ENCODE measurements around the gene ACAP2.
"Not testable (repeated sequence)": the region's sequence is repeated elsewhere in the genome, so short reads cannot be mapped to it uniquely, and the experiment has no call there.

ACAP2 gene

GRCh38 chr3:195441992-195442572, 738 bp downstream of the ACAP2 start:
- peak; percentile 31 to 50 for DNase-seq

- peak in 1 of 2 experiments; percentile 68 for DNase-seq
Observed at GRCh38 chr3:195441476-195441991, 1.3 kb downstream of the ACAP2 start.

GRCh38 chr3:195441051-195441450, 1.8 kb downstream of the ACAP2 start:
- no peak for DNase-seq

GRCh38 chr3:195440379-195440778, 2.4 kb downstream of the ACAP2 start:
- DNase-seq, result no peak

- DNase-seq, result no peak
Observed at GRCh38 chr3:195438371-195438770, 4.4 kb downstream of the ACAP2 start.

GRCh38 chr3:195425849-195426248, 17.0 kb downstream of the ACAP2 start:
- no peak for DNase-seq

- no peak for DNase-seq
Observed at GRCh38 chr3:195423818-195424217, 19.0 kb downstream of the ACAP2 start.

GRCh38 chr3:195421400-195421799, 21.4 kb downstream of the ACAP2 start:
- DNase-seq, result no peak

GRCh38 chr3:195416795-195417194, 26.0 kb downstream of the ACAP2 start:
- DNase-seq, result no peak

GRCh38 chr3:195411836-195412235, 31.0 kb downstream of the ACAP2 start:
- no peak for DNase-seq

GRCh38 chr3:195410546-195410945, 32.3 kb downstream of the ACAP2 start:
- no peak for DNase-seq

- DNase-seq, result no peak
Observed at GRCh38 chr3:195407531-195408409, 35.0 kb downstream of the ACAP2 start.

- no peak for DNase-seq
Observed at GRCh38 chr3:195405651-195406050, 37.2 kb downstream of the ACAP2 start.

GRCh38 chr3:195403841-195404408, 38.9 kb downstream of the ACAP2 start:
- DNase-seq, result no peak

- no peak for DNase-seq
Observed at GRCh38 chr3:195403244-195403643, 39.6 kb downstream of the ACAP2 start.

GRCh38 chr3:195401943-195402342, 40.9 kb downstream of the ACAP2 start:
- DNase-seq, result peak; percentile 14 to 76

GRCh38 chr3:195398460-195398859, 44.4 kb downstream of the ACAP2 start:
- DNase-seq, result not testable (repeated sequence)

- DNase-seq, result no peak
Observed at GRCh38 chr3:195397524-195397923, 45.3 kb downstream of the ACAP2 start.

GRCh38 chr3:195395208-195395816, 47.5 kb downstream of the ACAP2 start:
- DNase-seq, result no peak

- no peak for DNase-seq
Observed at GRCh38 chr3:195394700-195395099, 48.1 kb downstream of the ACAP2 start.

- no peak for DNase-seq
Observed at GRCh38 chr3:195394024-195394423, 48.8 kb downstream of the ACAP2 start.

GRCh38 chr3:195388380-195388779, 54.4 kb downstream of the ACAP2 start:
- DNase-seq, result no peak

GRCh38 chr3:195386739-195387138, 56.1 kb downstream of the ACAP2 start:
- DNase-seq, result no peak
